GM15510 (cell line): ENCODE data around the gene DCLK2.

Experiments
- POLR2A ChIP-seq: IDR thresholded peaks from 3 replicates; pipeline ENCODE4 v1.6.1; 2011; ENCODE audit warnings: borderline replicate concordance; ENCODE audit not compliant: insufficient read length; ENCODE audit errors: extremely low read depth

Gene DCLK2

GRCh38 chr4:150082241-150082640 lies 4.0 kb downstream of the DCLK2 start:
- no peak for TF ChIP-seq POLR2A

GRCh38 chr4:150087006-150087405 lies 8.8 kb downstream of the DCLK2 start:
- TF ChIP-seq POLR2A: no peak

- no peak for TF ChIP-seq POLR2A
Observed at GRCh38 chr4:150089732-150090131, 11.5 kb downstream of the DCLK2 start.

GRCh38 chr4:150090836-150091235 lies 12.6 kb downstream of the DCLK2 start:
- TF ChIP-seq POLR2A: no peak

- TF ChIP-seq POLR2A: no peak
Observed at GRCh38 chr4:150094676-150095075, 16.4 kb downstream of the DCLK2 start.

GRCh38 chr4:150096625-150097024 lies 18.4 kb downstream of the DCLK2 start:
- no peak for TF ChIP-seq POLR2A

GRCh38 chr4:150098214-150098613 lies 20.0 kb downstream of the DCLK2 start:
- TF ChIP-seq POLR2A: no peak

GRCh38 chr4:150104404-150105027 lies 26.3 kb downstream of the DCLK2 start:
- TF ChIP-seq POLR2A: no peak

GRCh38 chr4:150106886-150107285 lies 28.6 kb downstream of the DCLK2 start:
- no peak for TF ChIP-seq POLR2A

- TF ChIP-seq POLR2A: no peak
Observed at GRCh38 chr4:150108691-150109090, 30.4 kb downstream of the DCLK2 start.

- TF ChIP-seq POLR2A: no peak
Observed at GRCh38 chr4:150114641-150115040, 36.4 kb downstream of the DCLK2 start.

- TF ChIP-seq POLR2A: no peak
Observed at GRCh38 chr4:150115851-150116250, 37.6 kb downstream of the DCLK2 start.

GRCh38 chr4:150116506-150116905 lies 38.3 kb downstream of the DCLK2 start:
- no peak for TF ChIP-seq POLR2A

GRCh38 chr4:150117094-150117493 lies 38.8 kb downstream of the DCLK2 start:
- no peak for TF ChIP-seq POLR2A

- no peak for TF ChIP-seq POLR2A
Observed at GRCh38 chr4:150117629-150118028, 39.4 kb downstream of the DCLK2 start.

GRCh38 chr4:150119492-150119891 lies 41.2 kb downstream of the DCLK2 start:
- TF ChIP-seq POLR2A: no peak

GRCh38 chr4:150123087-150123486 lies 44.8 kb downstream of the DCLK2 start:
- no peak for TF ChIP-seq POLR2A
